Kidney epithelial cell (primary cell): ENCODE measurements around the gene IFITM5. TPM values are rescaled to one million over a fixed set of nuclear protein-coding genes. Genes with fewer than 3 reads are reported as not detected.

ENCODE experiments used
- DNase-seq: peaks from one replicate; pipeline ENCODE4 v3.0.0-alpha.2; 2010; ENCODE audit warnings: low read depth
- H3K27me3 ChIP-seq: 2 replicates; pipeline ENCODE4 v1.6.0; 2011; ENCODE audit warnings: low read length; ENCODE audit not compliant: control insufficient read depth, insufficient read depth
- H3K36me3 ChIP-seq: 2 replicates; pipeline ENCODE4 v1.5.1; 2011; ENCODE audit warnings: low read length; ENCODE audit not compliant: control insufficient read depth, insufficient read depth
- H3K4me3 ChIP-seq: 2 replicates; pipeline ENCODE4 v1.5.1; 2011; ENCODE audit warnings: low read depth, mild to moderate bottlenecking, control low read depth, low read length
- total RNA-seq: library from RNA; depleted of rRNA; stranded (reverse); fragments of >200 nt; gene quantifications from 2 replicates; pipeline ENCODE4 v1.2.3, GENCODE V29; 2015
- TF ChIP-seq, protein P1 (sequence below): IDR thresholded peaks from 2 replicates; pipeline ENCODE4 v1.5.1; 2011; ENCODE audit warnings: mild to moderate bottlenecking, moderate library complexity, low read length, control low read depth, inconsistent platforms; ENCODE audit not compliant: insufficient read depth, poor library complexity, severe bottlenecking

The IFITM5 gene
- total RNA-seq, 1 donor from 2014 or later = not detected

DNA sequence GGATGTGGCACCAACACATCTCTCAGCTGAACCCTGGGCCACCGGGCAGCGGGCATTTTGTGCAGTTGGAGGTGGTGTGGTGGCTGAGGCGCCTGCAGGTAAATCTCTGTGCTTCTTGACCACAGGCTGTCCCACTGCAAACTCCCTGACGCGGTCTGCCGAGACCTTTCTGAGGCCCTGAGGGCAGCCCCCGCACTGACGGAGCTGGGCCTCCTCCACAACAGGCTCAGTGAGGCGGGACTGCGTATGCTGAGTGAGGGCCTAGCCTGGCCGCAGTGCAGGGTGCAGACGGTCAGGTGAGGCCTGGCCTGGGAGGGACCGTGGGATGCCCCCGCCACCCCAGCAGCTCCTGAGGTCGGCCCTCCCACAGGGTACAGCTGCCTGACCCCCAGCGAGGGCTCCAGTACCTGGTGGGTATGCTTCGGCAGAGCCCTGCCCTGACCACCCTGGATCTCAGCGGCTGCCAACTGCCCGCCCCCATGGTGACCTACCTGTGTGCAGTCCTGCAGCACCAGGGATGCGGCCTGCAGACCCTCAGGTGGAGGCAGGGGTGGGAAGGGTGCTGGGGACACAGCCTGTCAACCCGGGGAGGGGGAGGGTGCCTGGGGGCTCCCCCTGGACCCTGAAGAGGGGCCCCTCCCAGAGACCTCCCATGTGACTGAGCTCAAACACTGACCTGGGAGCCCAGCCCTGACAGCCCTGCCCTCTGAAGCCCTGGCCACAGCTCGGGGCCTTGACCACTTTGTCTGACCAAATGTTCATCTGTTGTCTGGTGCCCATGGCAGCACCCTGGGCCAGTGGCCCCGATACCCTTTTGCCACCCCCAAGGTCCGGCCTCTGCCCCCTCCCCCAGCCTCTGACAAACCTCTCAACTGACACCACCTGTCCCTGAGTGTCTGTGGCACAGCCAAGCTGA is 15.0 kb downstream of the IFITM5 start:
- no peak for DNase-seq
- Histone ChIP-seq H3K27me3 (peaks cover 74% of the 10 kb centered on the region), H3K4me3 (no peak overlapping the region), H3K36me3 (no peaks in the 10 kb centered on the region)
- TF ChIP-seq, protein P1, sequence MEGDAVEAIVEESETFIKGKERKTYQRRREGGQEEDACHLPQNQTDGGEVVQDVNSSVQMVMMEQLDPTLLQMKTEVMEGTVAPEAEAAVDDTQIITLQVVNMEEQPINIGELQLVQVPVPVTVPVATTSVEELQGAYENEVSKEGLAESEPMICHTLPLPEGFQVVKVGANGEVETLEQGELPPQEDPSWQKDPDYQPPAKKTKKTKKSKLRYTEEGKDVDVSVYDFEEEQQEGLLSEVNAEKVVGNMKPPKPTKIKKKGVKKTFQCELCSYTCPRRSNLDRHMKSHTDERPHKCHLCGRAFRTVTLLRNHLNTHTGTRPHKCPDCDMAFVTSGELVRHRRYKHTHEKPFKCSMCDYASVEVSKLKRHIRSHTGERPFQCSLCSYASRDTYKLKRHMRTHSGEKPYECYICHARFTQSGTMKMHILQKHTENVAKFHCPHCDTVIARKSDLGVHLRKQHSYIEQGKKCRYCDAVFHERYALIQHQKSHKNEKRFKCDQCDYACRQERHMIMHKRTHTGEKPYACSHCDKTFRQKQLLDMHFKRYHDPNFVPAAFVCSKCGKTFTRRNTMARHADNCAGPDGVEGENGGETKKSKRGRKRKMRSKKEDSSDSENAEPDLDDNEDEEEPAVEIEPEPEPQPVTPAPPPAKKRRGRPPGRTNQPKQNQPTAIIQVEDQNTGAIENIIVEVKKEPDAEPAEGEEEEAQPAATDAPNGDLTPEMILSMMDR = no peak

DNA sequence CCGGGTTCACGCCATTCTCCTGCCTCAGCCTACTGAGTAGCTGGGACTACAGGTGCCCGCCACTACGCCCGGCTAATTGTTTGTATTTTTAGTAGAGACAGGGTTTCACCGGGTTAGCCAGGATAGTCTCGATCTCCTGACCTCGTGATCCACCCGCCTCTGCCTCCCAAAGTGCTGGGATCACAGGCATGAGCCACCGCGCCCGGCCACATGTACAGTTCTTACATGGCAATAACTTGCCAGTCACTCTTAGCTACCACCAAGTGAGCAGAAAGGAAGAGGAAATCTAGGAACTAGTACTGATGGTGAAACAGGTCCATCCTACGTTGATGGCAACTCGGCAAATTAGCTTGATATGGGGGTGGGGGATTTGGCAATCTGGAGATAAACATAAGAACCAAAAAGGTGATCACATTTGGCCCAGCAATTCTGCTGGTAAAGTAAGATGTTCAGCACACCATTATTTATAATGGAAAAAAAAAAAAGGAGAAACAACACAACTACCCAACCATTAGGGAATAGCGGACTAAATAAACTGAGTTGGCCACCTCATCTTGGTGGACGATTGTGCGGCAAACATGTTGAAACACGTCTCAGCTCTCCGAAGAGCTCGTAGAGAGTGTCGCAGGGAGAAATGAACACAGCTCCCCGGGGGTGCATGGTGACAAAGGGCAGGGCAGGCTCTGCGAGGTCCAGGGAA is 15.8 kb downstream of the IFITM5 start:
- Histone ChIP-seq H3K36me3 (no peaks in the 10 kb centered on the region), H3K4me3 (no peak overlapping the region), H3K27me3 (peaks cover 82% of the 10 kb centered on the region)
- no peak for DNase-seq
- TF ChIP-seq, protein P1 = no peak

DNA sequence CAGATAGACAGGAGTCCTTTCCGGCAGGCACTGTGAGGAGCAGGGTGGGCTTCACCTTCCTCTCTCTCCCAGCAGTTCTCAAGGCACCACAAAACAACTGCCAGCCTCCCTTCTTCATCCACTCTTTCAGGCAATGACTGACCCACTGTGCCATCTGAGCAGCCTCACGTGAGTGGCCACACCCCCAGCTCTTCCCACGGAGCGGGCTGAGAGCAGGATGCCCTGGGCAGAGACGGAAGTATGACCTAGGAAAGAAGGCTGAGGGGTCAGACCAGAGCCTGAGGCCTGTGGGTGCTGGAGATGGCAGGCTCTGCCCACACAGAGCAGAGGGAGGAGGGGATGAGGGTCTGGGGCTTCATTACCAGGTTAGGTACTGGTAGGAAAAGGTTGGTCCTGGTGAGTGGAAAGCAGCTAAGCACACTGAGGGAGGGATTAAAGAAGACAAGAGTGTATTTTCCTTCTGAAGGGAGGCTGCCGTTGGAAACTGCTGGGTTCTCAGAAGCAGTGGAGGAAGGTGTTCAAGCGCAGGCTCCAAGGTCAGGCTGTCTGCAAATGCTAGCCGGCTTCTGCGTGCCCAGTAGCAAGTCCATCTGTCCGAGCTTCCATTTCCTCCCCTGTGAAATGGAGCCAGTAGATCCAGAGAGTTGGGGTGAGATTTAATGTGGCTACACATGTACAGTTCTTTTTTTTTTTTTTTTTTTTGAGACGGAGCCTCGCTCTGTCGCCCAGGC is 16.5 kb downstream of the IFITM5 start:
- TF ChIP-seq, protein P1 = no peak
- DNase-seq = no peak
- peaks cover 83% of the 10 kb centered on the region for H3K27me3 ChIP-seq
- no peaks in the 10 kb centered on the region for H3K36me3 ChIP-seq
- no peak overlapping the region for H3K4me3 ChIP-seq

DNA sequence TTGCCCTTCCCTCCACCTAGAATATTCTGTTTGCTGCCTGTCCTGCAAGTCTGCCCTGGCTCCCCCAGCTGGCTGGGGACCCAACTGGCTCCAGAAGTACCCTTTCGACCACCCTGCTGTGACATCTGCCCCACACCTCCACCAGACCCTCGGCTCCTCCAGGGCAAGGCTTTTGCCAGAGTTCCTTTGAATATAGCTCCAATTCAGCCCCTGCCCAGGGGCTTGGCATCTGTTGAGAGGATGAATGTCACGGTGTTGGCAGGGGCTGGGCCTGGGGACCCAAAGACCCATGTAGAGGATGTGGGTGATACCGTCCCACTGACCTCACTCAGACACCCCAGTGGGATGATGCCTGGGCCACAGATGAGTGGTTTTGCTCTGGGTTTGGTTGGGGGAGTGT is 17.2 kb downstream of the IFITM5 start:
- DNase-seq = no peak
- Histone ChIP-seq H3K27me3 (peaks cover 77% of the 10 kb centered on the region), H3K36me3 (no peaks in the 10 kb centered on the region), H3K4me3 (no peak overlapping the region)
- TF ChIP-seq, protein P1 = no peak

DNA sequence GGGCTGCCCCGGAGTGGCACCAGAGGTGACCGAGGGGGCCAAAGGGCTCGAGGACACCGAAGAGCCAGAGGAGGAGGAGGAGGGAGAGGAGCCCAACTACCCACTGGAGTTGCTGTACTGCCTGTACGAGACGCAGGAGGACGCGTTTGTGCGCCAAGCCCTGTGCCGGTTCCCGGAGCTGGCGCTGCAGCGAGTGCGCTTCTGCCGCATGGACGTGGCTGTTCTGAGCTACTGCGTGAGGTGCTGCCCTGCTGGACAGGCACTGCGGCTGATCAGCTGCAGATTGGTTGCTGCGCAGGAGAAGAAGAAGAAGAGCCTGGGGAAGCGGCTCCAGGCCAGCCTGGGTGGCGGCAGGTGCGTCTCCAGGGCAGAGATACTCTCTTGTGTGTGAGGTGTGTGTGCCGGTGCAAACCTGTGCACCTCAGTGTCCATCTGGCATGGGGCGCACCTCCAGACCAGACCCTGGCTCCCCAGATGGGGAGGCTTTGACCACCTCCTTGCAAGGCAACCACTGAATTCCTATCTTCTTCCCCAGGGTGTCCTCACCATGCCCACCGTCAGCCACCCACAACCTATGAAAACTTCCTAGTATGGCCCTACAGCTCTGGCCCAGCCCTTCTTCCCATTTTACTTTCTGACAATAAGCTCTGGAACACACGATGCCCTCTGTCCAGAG is 17.7 kb downstream of the IFITM5 start:
- Histone ChIP-seq H3K36me3 (no peaks in the 10 kb centered on the region), H3K4me3 (no peak overlapping the region), H3K27me3 (peaks cover 74% of the 10 kb centered on the region)
- TF ChIP-seq, protein P1 = no peak
- no peak for DNase-seq
